ENCODE results near the gene PPP1R1C. TPM values are rescaled to one million over a fixed set of nuclear protein-coding genes. Genes with fewer than 3 reads are reported as not detected.

Gene PPP1R1C
- total RNA-seq, 1 donor from 2014 or later: 5.5 TPM

DNA sequence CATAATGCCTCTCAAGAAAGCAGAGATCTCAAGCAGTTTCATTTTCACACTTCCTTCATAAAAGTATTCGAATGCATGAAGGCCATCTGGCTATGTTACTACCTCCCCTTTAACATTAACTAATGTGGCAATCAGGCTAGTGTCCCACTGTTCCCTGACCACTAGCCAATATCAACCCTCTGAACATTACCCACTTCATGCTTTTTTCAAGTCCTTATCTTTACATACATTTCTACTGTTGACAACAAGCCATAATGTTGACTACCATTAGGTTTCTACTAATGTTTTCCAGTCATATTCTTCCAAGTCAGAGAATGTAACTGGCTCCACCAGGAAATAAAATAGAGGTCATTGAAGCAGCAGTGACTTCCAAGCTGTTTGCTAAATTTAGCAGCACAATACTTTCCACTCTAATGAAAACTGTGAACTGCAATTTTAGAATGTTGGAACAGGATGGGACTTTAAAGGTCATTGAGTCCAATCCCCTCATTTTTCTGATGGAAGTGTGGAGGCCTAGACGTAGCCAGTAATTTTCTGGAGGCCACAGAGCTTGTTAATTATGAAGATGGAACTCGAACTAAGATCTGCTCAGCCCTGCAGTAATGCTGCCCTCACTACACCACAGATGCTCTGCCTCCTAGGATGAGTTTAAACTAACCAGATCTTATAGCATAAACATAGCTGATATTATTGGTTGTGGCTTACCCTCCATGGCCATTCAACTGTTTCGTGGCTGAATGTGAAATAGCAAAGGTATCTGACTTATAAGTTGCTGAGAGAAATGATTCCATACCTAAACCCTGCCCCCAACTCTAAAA, 630 bp upstream of the PPP1R1C start:
- Histone ChIP-seq H3K4me2 (peak overlapping the region; percentile 14), H2AFZ (replicated peaks) (peak overlapping the region; percentile 20)
- no peak overlapping the region for H3K27ac Mint-ChIP-seq

DNA sequence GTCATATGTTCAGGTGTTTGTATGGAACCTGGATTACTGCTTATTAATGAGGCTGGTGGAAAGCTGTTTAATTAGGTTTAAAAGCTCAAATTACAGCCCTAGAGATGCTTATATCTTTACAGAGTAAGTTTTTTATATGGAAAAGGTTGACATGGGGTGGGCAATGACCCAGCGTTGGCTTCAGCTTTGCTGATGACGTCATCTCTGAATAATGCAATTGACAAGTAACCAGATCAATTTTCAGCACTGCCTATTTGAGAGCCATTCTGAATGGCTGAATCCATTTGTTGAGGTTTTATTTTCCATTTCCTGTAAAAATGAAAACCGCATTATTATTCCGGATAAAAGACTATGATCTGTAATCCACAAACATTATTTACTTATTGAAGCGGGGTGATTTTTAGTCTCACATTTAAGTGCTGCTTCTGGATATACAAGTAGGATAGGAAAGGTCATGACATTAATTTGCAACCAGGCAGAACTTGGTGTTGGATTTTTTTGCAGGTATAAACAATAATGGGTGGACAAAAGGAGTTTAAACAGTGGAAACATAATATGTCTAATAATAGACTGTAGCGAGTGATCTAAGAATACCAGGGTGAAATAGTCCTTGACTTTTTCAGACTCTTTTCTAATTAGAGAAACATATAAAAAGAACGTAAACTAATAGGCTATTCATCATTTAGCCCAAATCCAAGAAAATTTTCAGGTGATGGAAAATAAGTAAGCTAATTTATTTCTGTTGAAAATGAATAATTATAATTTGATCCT, 2.7 kb downstream of the PPP1R1C start:
- H3K9me3 ChIP-seq (ENCODE audit: low read depth): no peaks in the 10 kb centered on the region
- H4K20me1 ChIP-seq (ENCODE audit: low read depth): no peaks in the 10 kb centered on the region
- TF ChIP-seq EZH2phosphoT487 (IDR thresholded peaks at IDR 0.05): no peak
- no peak for TF ChIP-seq CTCF (IDR thresholded peaks at IDR 0.05)
- no peak for TF ChIP-seq EZH2 (IDR thresholded peaks at IDR 0.05)
- no peak overlapping the region for H3K27ac ChIP-seq
- H3K4me2 ChIP-seq: no peak overlapping the region
- Mint-ChIP-seq H3K4me1 (peaks cover 11% of the 10 kb centered on the region), H3K27ac (no peak overlapping the region), H3K4me3 (no peak overlapping the region), H3K36me3 (no peaks in the 10 kb centered on the region), H3K27me3 (ENCODE audit: insufficient read depth, low read depth) (no peaks in the 10 kb centered on the region), H3K9me3 (no peaks in the 10 kb centered on the region)
- H3K4me1 ChIP-seq: peaks cover 20% of the 10 kb centered on the region
- H3K36me3 ChIP-seq: no peaks in the 10 kb centered on the region
- H3K79me2 ChIP-seq (ENCODE audit: low read depth): no peaks in the 10 kb centered on the region
- no peak for DNase-seq (ENCODE audit: low spot score)
- no peaks in the 10 kb centered on the region for H3K27me3 ChIP-seq
- no peak overlapping the region for H3K4me3 ChIP-seq
- H3K9ac ChIP-seq: no peak overlapping the region
- no peaks in the 10 kb centered on the region for H3F3A ChIP-seq (ENCODE audit: low read depth)
- H2AFZ ChIP-seq (replicated peaks): no peak overlapping the region

More for the DNA sequence above, 630 bp upstream of the PPP1R1C start:
- Histone ChIP-seq H3K36me3 (no peaks in the 10 kb centered on the region), H4K20me1 (ENCODE audit: low read depth) (no peaks in the 10 kb centered on the region), H3K9ac (no peak overlapping the region), H3K9me3 (ENCODE audit: low read depth) (no peaks in the 10 kb centered on the region), H3K4me3 (no peak overlapping the region), H3K27ac (no peak overlapping the region), H3K79me2 (ENCODE audit: low read depth) (no peaks in the 10 kb centered on the region), H3K27me3 (no peaks in the 10 kb centered on the region), H3K4me1 (peaks cover 20% of the 10 kb centered on the region), H3F3A (ENCODE audit: low read depth) (no peaks in the 10 kb centered on the region)
- no peak for DNase-seq (ENCODE audit: low spot score)
- no peaks in the 10 kb centered on the region for H3K9me3 Mint-ChIP-seq
- no peak overlapping the region for H3K4me3 Mint-ChIP-seq
- H3K36me3 Mint-ChIP-seq: no peaks in the 10 kb centered on the region
- H3K4me1 Mint-ChIP-seq: peaks cover 11% of the 10 kb centered on the region
- TF ChIP-seq EZH2 (IDR thresholded peaks at IDR 0.05) (no peak), EZH2phosphoT487 (IDR thresholded peaks at IDR 0.05) (no peak), CTCF (IDR thresholded peaks at IDR 0.05) (no peak)
- H3K27me3 Mint-ChIP-seq (ENCODE audit: insufficient read depth, low read depth): no peaks in the 10 kb centered on the region

GRCh38 chr2:181989099-181989498, 3.4 kb downstream of the PPP1R1C start:
- Histone ChIP-seq H2AFZ (replicated peaks) (no peak overlapping the region), H3K4me1 (peaks cover 20% of the 10 kb centered on the region), H4K20me1 (ENCODE audit: low read depth) (no peaks in the 10 kb centered on the region), H3K36me3 (no peaks in the 10 kb centered on the region), H3K79me2 (ENCODE audit: low read depth) (no peaks in the 10 kb centered on the region), H3K27ac (no peak overlapping the region), H3K9me3 (ENCODE audit: low read depth) (no peaks in the 10 kb centered on the region), H3K4me3 (no peak overlapping the region), H3K4me2 (no peak overlapping the region), H3K9ac (no peak overlapping the region), H3K27me3 (no peaks in the 10 kb centered on the region), H3F3A (ENCODE audit: low read depth) (no peaks in the 10 kb centered on the region)
- Mint-ChIP-seq H3K4me3 (no peak overlapping the region), H3K4me1 (peaks cover 11% of the 10 kb centered on the region), H3K36me3 (no peaks in the 10 kb centered on the region), H3K9me3 (no peaks in the 10 kb centered on the region), H3K27me3 (ENCODE audit: insufficient read depth, low read depth) (no peaks in the 10 kb centered on the region), H3K27ac (no peak overlapping the region)
- no peak for DNase-seq (ENCODE audit: low spot score)
- TF ChIP-seq EZH2 (IDR thresholded peaks at IDR 0.05) (no peak), CTCF (IDR thresholded peaks at IDR 0.05) (no peak), EZH2phosphoT487 (IDR thresholded peaks at IDR 0.05) (no peak)
